T-cell (primary cell): ENCODE results near the gene KSR2. TPM values are rescaled to one million over a fixed set of nuclear protein-coding genes. Genes with fewer than 3 reads are reported as not detected.

ENCODE experiments used
- ATAC-seq, 4 experiments: fragments of 200-7000 bp in 3 of 4; fragments of 150-1000 bp in 1 of 4; cut with Tn5 transposase; replicated peaks in 1 of 4; 1 replicate in 3 of 4; 2 replicates in 1 of 4; pipeline ENCODE4 v1.10.0; 2021; ENCODE audit warnings: moderate library complexity in 3 of 4, mild to moderate bottlenecking in 2 of 4, moderate number of reproducible peaks in 1 of 4
- CTCF ChIA-PET, 2 donors: fragments of 300-600 bp; sonication (Branson Sonifier 250); formaldehyde crosslinking; loops; one replicate each; lab custom pipeline; 2022; ENCODE audit warnings: antibody characterized with exemption in 2 of 2; lab: Charles Lee
- POLR2A ChIA-PET, 2 donors: fragments of 300-600 bp; sonication (Branson Sonifier 250); formaldehyde crosslinking; loops; one replicate each; lab custom pipeline; 2022; ENCODE audit warnings: antibody characterized with exemption in 2 of 2; lab: Charles Lee
- DNase-seq, 35 experiments: peaks; one replicate each; pipeline versions ENCODE4 v3.0.0 to v3.0.0-alpha.2; 2013 to 2023
- H3K27ac ChIP-seq: one replicate; pipeline ENCODE4 v1.5.1; 2013; ENCODE audit warnings: low read length
- H3K27me3 ChIP-seq, 2 experiments: replicated peaks in 1 of 2; 1 replicate in 1 of 2; 2 replicates in 1 of 2; pipeline versions ENCODE4 v1.6.1 to v1.7.0; 2013; ENCODE audit warnings: low read length in 1 of 2, mixed read lengths in 1 of 2; ENCODE audit not compliant: control insufficient read depth in 2 of 2, insufficient read depth in 2 of 2; ENCODE audit errors: extremely low read depth in 1 of 2
- H3K36me3 ChIP-seq, 2 donors: 1 replicate in 1 of 2; 2 replicates in 1 of 2; pipeline versions ENCODE4 v1.6.1 to v1.7.0; 2013; ENCODE audit warnings: low read length in 1 of 2; ENCODE audit not compliant: control insufficient read depth in 2 of 2, insufficient read depth in 1 of 2; ENCODE audit errors: extremely low read depth in 1 of 2
- H3K4me1 ChIP-seq, 2 experiments: 1 replicate in 1 of 2; 2 replicates in 1 of 2; pipeline versions ENCODE4 v1.6.1 to v1.7.0; 2013; ENCODE audit warnings: low read length in 2 of 2, mixed read lengths in 1 of 2; ENCODE audit not compliant: insufficient read depth in 2 of 2, control insufficient read depth in 1 of 2; ENCODE audit errors: extremely low read depth in 1 of 2
- H3K4me3 ChIP-seq, 2 donors: 1 replicate in 1 of 2; 2 replicates in 1 of 2; pipeline versions ENCODE4 v1.5.1 to v1.7.0; 2013; ENCODE audit warnings: mild to moderate bottlenecking in 2 of 2, low read length in 1 of 2, moderate library complexity in 1 of 2; ENCODE audit not compliant: control insufficient read depth in 1 of 2; ENCODE audit errors: extremely low read depth in 1 of 2
- H3K9me3 ChIP-seq: 2 replicates; pipeline ENCODE4 v1.7.0; 2013
- H3K27ac Mint-ChIP-seq, 2 donors: one replicate each; pipeline ENCODE4 v1.8.0; 2020 to 2021; ENCODE audit warnings: mild to moderate bottlenecking in 2 of 2, mixed read lengths in 2 of 2
- H3K27me3 Mint-ChIP-seq, 2 donors: one replicate each; pipeline ENCODE4 v1.8.0; 2021 to 2022; ENCODE audit warnings: mixed read lengths in 2 of 2
- H3K36me3 Mint-ChIP-seq: one replicate; pipeline ENCODE4 v1.8.0; 2021; ENCODE audit warnings: mixed read lengths
- H3K4me1 Mint-ChIP-seq, 3 donors: one replicate each; pipeline ENCODE4 v1.8.0; 2020 to 2022; ENCODE audit warnings: mixed read lengths in 3 of 3, mild to moderate bottlenecking in 1 of 3
- H3K4me3 Mint-ChIP-seq, 3 donors: one replicate each; pipeline ENCODE4 v1.8.0; 2020 to 2022; ENCODE audit warnings: mild to moderate bottlenecking in 3 of 3, mixed read lengths in 3 of 3, moderate library complexity in 3 of 3
- H3K9me3 Mint-ChIP-seq, 3 donors: one replicate each; pipeline ENCODE4 v1.8.0; 2020 to 2022; ENCODE audit warnings: mixed read lengths in 3 of 3
- WGBS: methylation state at CpG from one replicate; pipeline ENCODE4 v1.1.5; 2013; ENCODE audit warnings: missing lambda C conversion rate; ENCODE audit not compliant: insufficient coverage; 5-methylcytosine and 5-hydroxymethylcytosine counted together
- total RNA-seq, 35 experiments: library from RNA in 6 of 35; stranded (reverse) in 6 of 35; fragments of 120-200 nt in 1 of 35; gene quantifications; one replicate each; pipeline versions ENCODE4 v1.2.1 to v1.2.4 and lab custom pipeline; 2013 to 2026

Gene KSR2
- total RNA-seq, 5 donors from 2014 or later (not counting 1 experiment from before 2014, with no cell fraction given) = 0.03 to 0.10 (median 0.06) TPM

- WGBS = 57% methylated on average over 8 of the region's 9 CpGs
Measured at GRCh38 chr12:117966511-117966910, 2.3 kb downstream of the KSR2 start.

GRCh38 chr12:117963836-117964235, 5.0 kb downstream of the KSR2 start:
- Histone ChIP-seq H3K36me3 (no peaks in the 10 kb centered on the region), H3K27ac (no peak overlapping the region), H3K4me1 (peaks cover 0 to 9% of the 10 kb centered on the region in 2 experiments), H3K9me3 (no peaks in the 10 kb centered on the region), H3K4me3 (no peak overlapping the region), H3K27me3 (peaks cover 2 to 41% of the 10 kb centered on the region in 2 experiments)
- ChIA-PET POLR2A (no interaction called here), CTCF (interaction anchor here in 1 of 2 donors (0.6 kb wide), 1 partner anchor 10 kb away, joined by 11 read pairs; no protein-coding TSS in a partner anchor)
- Mint-ChIP-seq H3K27ac (no peak overlapping the region), H3K36me3 (no peaks in the 10 kb centered on the region), H3K4me3 (no peak overlapping the region), H3K9me3 (no peaks in the 10 kb centered on the region), H3K4me1 (peaks cover 3 to 8% (median 4%) of the 10 kb centered on the region in 3 donors), H3K27me3 (peaks cover 40 to 59% of the 10 kb centered on the region in 2 donors)
- no peak for DNase-seq
- 78% methylated on average over 6 of the region's 7 CpGs for WGBS
- no peak for ATAC-seq

More at GRCh38 chr12:117966511-117966910, 2.3 kb downstream of the KSR2 start:
- ChIA-PET POLR2A (no interaction called here), CTCF (no interaction called here)
- DNase-seq = no peak
- Histone ChIP-seq H3K36me3 (no peaks in the 10 kb centered on the region), H3K4me1 (peaks cover 2 to 9% of the 10 kb centered on the region in 2 experiments), H3K27me3 (peaks cover 3 to 47% of the 10 kb centered on the region in 2 experiments), H3K27ac (no peak overlapping the region), H3K9me3 (no peaks in the 10 kb centered on the region), H3K4me3 (no peak overlapping the region)
- H3K27me3 Mint-ChIP-seq = peaks cover 40 to 64% of the 10 kb centered on the region in 2 donors
- H3K4me1 Mint-ChIP-seq = peaks cover 6 to 12% (median 10%) of the 10 kb centered on the region in 3 donors
- H3K27ac Mint-ChIP-seq = peak overlapping the region in 1 of 2 donors; percentile 48
- no peak for ATAC-seq
- H3K36me3 Mint-ChIP-seq = no peaks in the 10 kb centered on the region
- H3K4me3 Mint-ChIP-seq = no peak overlapping the region
- peaks cover 0 to 9% (median 3%) of the 10 kb centered on the region in 3 donors for H3K9me3 Mint-ChIP-seq

- 80% methylated on average over 1 of the region's 6 CpGs for WGBS
- H3K27ac Mint-ChIP-seq = no peak overlapping the region
- H3K27me3 ChIP-seq = peaks cover 0 to 6% of the 10 kb centered on the region in 2 experiments
- no peaks in the 10 kb centered on the region for H3K9me3 ChIP-seq
- no peak for ATAC-seq
- no peaks in the 10 kb centered on the region for H3K9me3 Mint-ChIP-seq
- no peaks in the 10 kb centered on the region for H3K4me1 ChIP-seq
- H3K36me3 Mint-ChIP-seq = no peaks in the 10 kb centered on the region
- CTCF ChIA-PET = no interaction called here
- H3K27me3 Mint-ChIP-seq = peaks cover 16 to 17% of the 10 kb centered on the region in 2 donors
- H3K4me1 Mint-ChIP-seq = no peaks in the 10 kb centered on the region
- H3K4me3 ChIP-seq = no peak overlapping the region
- H3K27ac ChIP-seq = no peak overlapping the region
- no peak for DNase-seq
- POLR2A ChIA-PET = no interaction called here
- no peak overlapping the region for H3K4me3 Mint-ChIP-seq
- H3K36me3 ChIP-seq = no peaks in the 10 kb centered on the region
Measured at GRCh38 chr12:117936722-117937484, 31.9 kb downstream of the KSR2 start.

GRCh38 chr12:117933545-117933944, 35.2 kb downstream of the KSR2 start:
- Mint-ChIP-seq H3K27ac (no peak overlapping the region), H3K4me1 (no peaks in the 10 kb centered on the region), H3K4me3 (no peak overlapping the region), H3K27me3 (peaks cover 6 to 14% of the 10 kb centered on the region in 2 donors), H3K36me3 (no peaks in the 10 kb centered on the region), H3K9me3 (peaks cover 0 to 8% (median 7%) of the 10 kb centered on the region in 3 donors)
- DNase-seq (no peak), ATAC-seq (no peak)
- no peak overlapping the region for H3K27ac ChIP-seq
- no peaks in the 10 kb centered on the region for H3K36me3 ChIP-seq
- CTCF ChIA-PET = no interaction called here
- POLR2A ChIA-PET = no interaction called here
- no peaks in the 10 kb centered on the region for H3K4me1 ChIP-seq
- peaks cover 0 to 6% of the 10 kb centered on the region in 2 experiments for H3K27me3 ChIP-seq
- whole genome bisulfite sequencing = no CpG with 5 or more reads among the region's 5 CpGs
- H3K4me3 ChIP-seq = no peak overlapping the region
- H3K9me3 ChIP-seq = no peaks in the 10 kb centered on the region

- H3K27ac ChIP-seq = no peak overlapping the region
- H3K36me3 ChIP-seq = no peaks in the 10 kb centered on the region
- H3K36me3 Mint-ChIP-seq = no peaks in the 10 kb centered on the region
- ChIA-PET CTCF (no interaction called here), POLR2A (no interaction called here)
- peaks cover 0 to 6% (median 5%) of the 10 kb centered on the region in 3 donors for H3K9me3 Mint-ChIP-seq
- H3K27ac Mint-ChIP-seq = no peak overlapping the region
- no peak for DNase-seq
- 81% methylated on average over 3 of the region's 4 CpGs for WGBS
- no peaks in the 10 kb centered on the region for H3K9me3 ChIP-seq
- H3K4me1 Mint-ChIP-seq = no peaks in the 10 kb centered on the region
- no peaks in the 10 kb centered on the region for H3K27me3 ChIP-seq
- H3K4me3 Mint-ChIP-seq = no peak overlapping the region
- no peak for ATAC-seq
- H3K4me1 ChIP-seq = no peaks in the 10 kb centered on the region
- H3K27me3 Mint-ChIP-seq = peaks cover 0 to 20% of the 10 kb centered on the region in 2 donors
- H3K4me3 ChIP-seq = no peak overlapping the region
Measured at GRCh38 chr12:117926391-117926899, 42.3 kb downstream of the KSR2 start.

- Mint-ChIP-seq H3K9me3 (no peaks in the 10 kb centered on the region), H3K27ac (no peak overlapping the region), H3K36me3 (no peaks in the 10 kb centered on the region), H3K27me3 (peaks cover 0 to 23% of the 10 kb centered on the region in 2 donors), H3K4me3 (no peak overlapping the region), H3K4me1 (no peaks in the 10 kb centered on the region)
- H3K4me3 ChIP-seq = no peak overlapping the region
- POLR2A ChIA-PET = no interaction called here
- H3K27me3 ChIP-seq = no peaks in the 10 kb centered on the region
- H3K27ac ChIP-seq = no peak overlapping the region
- no peak for DNase-seq
- CTCF ChIA-PET = no interaction called here
- 38% methylated on average over 1 of the region's 6 CpGs for WGBS
- H3K36me3 ChIP-seq = no peaks in the 10 kb centered on the region
- H3K9me3 ChIP-seq = no peaks in the 10 kb centered on the region
- ATAC-seq = no peak
- H3K4me1 ChIP-seq = no peaks in the 10 kb centered on the region
Measured at GRCh38 chr12:117921929-117922777, 46.6 kb downstream of the KSR2 start.
